Sigmoid colon (tissue), 4 donors: ENCODE results near the gene SGPP1.

Source experiments
- CTCF ChIP-seq, 4 experiments: fragments of 450-650 bp in 3 of 4; fragments of 200-600 bp in 1 of 4; IDR thresholded peaks; one replicate each; pipeline ENCODE4 v1.5.1; 2016 to 2019; ENCODE audit warnings: antibody characterized with exemption in 4 of 4, mild to moderate bottlenecking in 3 of 4, moderate library complexity in 2 of 4
- EP300 ChIP-seq, 4 donors: sonication (generic); formaldehyde crosslinking; IDR thresholded peaks; one replicate each; pipeline ENCODE4 v1.6.1; 2017; ENCODE audit warnings: antibody characterized with exemption in 4 of 4
- POLR2A ChIP-seq, 2 donors: fragments of 450-650 bp; IDR thresholded peaks; one replicate each; pipeline ENCODE4 v1.6.1; 2016; ENCODE audit warnings: antibody characterized with exemption in 2 of 2, mild to moderate bottlenecking in 2 of 2, moderate library complexity in 2 of 2
- POLR2AphosphoS5 ChIP-seq, 4 donors: sonication (generic); formaldehyde crosslinking; IDR thresholded peaks; one replicate each; pipeline ENCODE4 v1.6.1; 2017; ENCODE audit warnings: antibody characterized with exemption in 4 of 4

GRCh38 chr14:63647696-63648410 lies 80.0 kb downstream of the SGPP1 start:
- TF ChIP-seq CTCF (IDR thresholded peaks at IDR 0.05) (no peak), POLR2A (IDR thresholded peaks at IDR 0.05) (no peak), POLR2AphosphoS5 (IDR thresholded peaks at IDR 0.05) (no peak), EP300 (IDR thresholded peaks at IDR 0.05) (no peak)
